ENCODE results near the gene AP3D1.

AP3D1 gene

GRCh38 chr19:2192862-2193261, 41.5 kb upstream of the AP3D1 start:
- no peak overlapping the region for H3K27ac ChIP-seq (ENCODE audit: poor library complexity, severe bottlenecking)
- H3K36me3 ChIP-seq (ENCODE audit: low read depth) = peaks cover 27% of the 10 kb centered on the region
- no peak for TF ChIP-seq CTCF (IDR thresholded peaks at IDR 0.05; ENCODE audit: poor library complexity, severe bottlenecking)

GRCh38 chr19:2191456-2192310, 40.3 kb upstream of the AP3D1 start:
- H3K36me3 ChIP-seq (ENCODE audit: low read depth) = peaks cover 27% of the 10 kb centered on the region
- TF ChIP-seq CTCF (IDR thresholded peaks at IDR 0.05; ENCODE audit: poor library complexity, severe bottlenecking) = no peak
- H3K27me3 ChIP-seq (ENCODE audit: insufficient read depth, poor library complexity, severe bottlenecking) = no peaks in the 10 kb centered on the region

More at GRCh38 chr19:2192862-2193261, 41.5 kb upstream of the AP3D1 start:
- Histone ChIP-seq H3K4me1 (ENCODE audit: insufficient read depth, poor library complexity, severe bottlenecking) (no peaks in the 10 kb centered on the region), H3K9me3 (ENCODE audit: severe bottlenecking) (no peaks in the 10 kb centered on the region), H3K27me3 (ENCODE audit: insufficient read depth, poor library complexity, severe bottlenecking) (no peaks in the 10 kb centered on the region), H3K4me3 (ENCODE audit: severe bottlenecking) (no peak overlapping the region)
- DNase-seq (ENCODE audit: low spot score) = no peak
- ATAC-seq (ENCODE audit: low read depth) = no peak

GRCh38 chr19:2190848-2191455, 39.6 kb upstream of the AP3D1 start:
- Histone ChIP-seq H3K4me3 (ENCODE audit: severe bottlenecking) (no peak overlapping the region), H3K36me3 (ENCODE audit: low read depth) (peaks cover 30% of the 10 kb centered on the region), H3K27me3 (ENCODE audit: insufficient read depth, poor library complexity, severe bottlenecking) (no peaks in the 10 kb centered on the region), H3K9me3 (ENCODE audit: severe bottlenecking) (no peaks in the 10 kb centered on the region), H3K27ac (ENCODE audit: poor library complexity, severe bottlenecking) (no peak overlapping the region), H3K4me1 (ENCODE audit: insufficient read depth, poor library complexity, severe bottlenecking) (no peaks in the 10 kb centered on the region)
- DNase-seq (ENCODE audit: low spot score) = no peak
- ATAC-seq (ENCODE audit: low read depth) = no peak
- no peak for TF ChIP-seq CTCF (IDR thresholded peaks at IDR 0.05; ENCODE audit: poor library complexity, severe bottlenecking)

More at GRCh38 chr19:2191456-2192310, 40.3 kb upstream of the AP3D1 start:
- no peaks in the 10 kb centered on the region for H3K9me3 ChIP-seq (ENCODE audit: severe bottlenecking)
- no peak overlapping the region for H3K27ac ChIP-seq (ENCODE audit: poor library complexity, severe bottlenecking)
- no peak overlapping the region for H3K4me3 ChIP-seq (ENCODE audit: severe bottlenecking)
- H3K4me1 ChIP-seq (ENCODE audit: insufficient read depth, poor library complexity, severe bottlenecking) = no peaks in the 10 kb centered on the region
- no peak for ATAC-seq (ENCODE audit: low read depth)
- DNase-seq (ENCODE audit: low spot score) = no peak

- Histone ChIP-seq H3K27ac (ENCODE audit: poor library complexity, severe bottlenecking) (no peak overlapping the region), H3K9me3 (ENCODE audit: severe bottlenecking) (no peaks in the 10 kb centered on the region), H3K4me1 (ENCODE audit: insufficient read depth, poor library complexity, severe bottlenecking) (no peaks in the 10 kb centered on the region), H3K27me3 (ENCODE audit: insufficient read depth, poor library complexity, severe bottlenecking) (no peaks in the 10 kb centered on the region), H3K4me3 (ENCODE audit: severe bottlenecking) (no peak overlapping the region), H3K36me3 (ENCODE audit: low read depth) (peaks cover 39% of the 10 kb centered on the region)
- ATAC-seq (ENCODE audit: low read depth) (no peak), DNase-seq (ENCODE audit: low spot score) (no peak)
- no peak for TF ChIP-seq CTCF (IDR thresholded peaks at IDR 0.05; ENCODE audit: poor library complexity, severe bottlenecking)
These were observed 38.5 kb upstream of the AP3D1 start for GRCh38 chr19:2189880-2190279.
